GM06990 (cell line): ENCODE measurements around the gene PRKD2.

ENCODE experiments used
- DNase-seq: peaks from one replicate; pipeline ENCODE4 v3.0.0-alpha.2; 2011; ENCODE audit not compliant: insufficient read length; ENCODE audit errors: extremely low read depth
- H3K27me3 ChIP-seq: replicated peaks from 2 replicates; pipeline ENCODE4 v1.6.0; 2011; ENCODE audit warnings: low read length; ENCODE audit not compliant: control insufficient read depth, insufficient read depth
- H3K36me3 ChIP-seq: 2 replicates; pipeline ENCODE4 v1.5.1; 2011; ENCODE audit warnings: low read length; ENCODE audit not compliant: control insufficient read depth, insufficient read depth
- H3K4me3 ChIP-seq: replicated peaks from 2 replicates; pipeline ENCODE4 v1.5.1; 2011; ENCODE audit warnings: low read depth, mild to moderate bottlenecking, control low read depth, low read length
- CTCF ChIP-seq: IDR thresholded peaks from 2 replicates; pipeline ENCODE4 v1.5.1; 2011; ENCODE audit warnings: low read length, control low read depth, mild to moderate bottlenecking, inconsistent platforms; ENCODE audit not compliant: insufficient read depth, poor library complexity, severe bottlenecking

Gene PRKD2

GRCh38 chr19:46648961-46649960 lies 67.7 kb downstream of the PRKD2 start:
- no peaks in the 10 kb centered on the region for H3K36me3 ChIP-seq
- TF ChIP-seq CTCF: no peak
- no peak for DNase-seq
- H3K27me3 ChIP-seq: peaks cover 2% of the 10 kb centered on the region; the same call in 1 of the 2 replicates
- no peak overlapping the region for H3K4me3 ChIP-seq

GRCh38 chr19:46648060-46648960 lies 68.6 kb downstream of the PRKD2 start:
- H3K27me3 ChIP-seq: peaks cover 2% of the 10 kb centered on the region; the same call in 1 of the 2 replicates
- no peak for TF ChIP-seq CTCF
- DNase-seq: no peak
- H3K4me3 ChIP-seq: no peak overlapping the region
- H3K36me3 ChIP-seq: no peaks in the 10 kb centered on the region

- Histone ChIP-seq H3K4me3 (no peak overlapping the region), H3K36me3 (no peaks in the 10 kb centered on the region), H3K27me3 (0 out of 2 replicates have a peak, but pooled peaks cover 2% of the 10 kb centered on the region)
- no peak for DNase-seq
- TF ChIP-seq CTCF: no peak
Measured at GRCh38 chr19:46646402-46646801, 70.5 kb downstream of the PRKD2 start.

- no peak for DNase-seq
- H3K27me3 ChIP-seq: 0 out of 2 replicates have a peak, but pooled peaks cover 2% of the 10 kb centered on the region
- H3K4me3 ChIP-seq: no peak overlapping the region
- H3K36me3 ChIP-seq: no peaks in the 10 kb centered on the region
- no peak for TF ChIP-seq CTCF
Measured at GRCh38 chr19:46644720-46645119, 72.2 kb downstream of the PRKD2 start.

GRCh38 chr19:46640656-46641055 lies 76.3 kb downstream of the PRKD2 start:
- no peaks in the 10 kb centered on the region for H3K27me3 ChIP-seq
- TF ChIP-seq CTCF: no peak
- no peaks in the 10 kb centered on the region for H3K36me3 ChIP-seq

More at GRCh38 chr19:46640656-46641055, 76.3 kb downstream of the PRKD2 start:
- no peak overlapping the region for H3K4me3 ChIP-seq
- no peak for DNase-seq
